AG04450 (cell line): Measurements from ENCODE around the gene FHIT. TPM values are rescaled to one million over a fixed set of nuclear protein-coding genes. Genes with fewer than 3 reads are reported as not detected.

Source experiments
- CTCF ChIA-PET: fragments of 300-600, 350-600 bp; formaldehyde crosslinking; extraction: SDS; loops from one replicate; lab custom pipeline; 2022; ENCODE audit warnings: antibody characterized with exemption, inconsistent platforms; lab: Charles Lee
- POLR2A ChIA-PET: fragments of 350-600 bp; formaldehyde crosslinking; extraction: SDS; loops from one replicate; lab custom pipeline; 2021; ENCODE audit warnings: antibody characterized with exemption, inconsistent platforms; lab: Yijun Ruan, JAX
- DNase-seq: peaks from one replicate; pipeline ENCODE4 v3.0.0-alpha.2; 2011; ENCODE audit warnings: low read depth, low spot score
- H3K27ac ChIP-seq: one replicate; pipeline ENCODE4 v1.5.1; 2012; ENCODE audit warnings: low read depth, low read length, control low read depth
- H3K27me3 ChIP-seq: one replicate; pipeline ENCODE4 v1.6.0; 2012; ENCODE audit warnings: low read length; ENCODE audit not compliant: control insufficient read depth, insufficient read depth
- H3K4me3 ChIP-seq: 2 replicates; pipeline ENCODE4 v1.5.1; 2011; ENCODE audit warnings: mild to moderate bottlenecking, low read depth, low read length, control low read depth
- H3K9me3 ChIP-seq: 2 replicates; pipeline ENCODE4 v1.5.1; 2012; ENCODE audit warnings: low read length; ENCODE audit not compliant: control insufficient read depth, insufficient read depth
- CTCF ChIP-seq: IDR thresholded peaks from 2 replicates; pipeline ENCODE4 v1.5.1; 2011; ENCODE audit warnings: low read depth, low read length, control low read depth, inconsistent platforms
- polyA plus RNA-seq: library from polyadenylated mRNA; depleted of rRNA; stranded (reverse); fragments of >200 nt; gene quantifications from 2 replicates; pipeline ENCODE4 v1.2.3, GENCODE V29; 2011

Gene FHIT
- polyA plus RNA-seq, 1 experiment = 0.17 TPM

DNA sequence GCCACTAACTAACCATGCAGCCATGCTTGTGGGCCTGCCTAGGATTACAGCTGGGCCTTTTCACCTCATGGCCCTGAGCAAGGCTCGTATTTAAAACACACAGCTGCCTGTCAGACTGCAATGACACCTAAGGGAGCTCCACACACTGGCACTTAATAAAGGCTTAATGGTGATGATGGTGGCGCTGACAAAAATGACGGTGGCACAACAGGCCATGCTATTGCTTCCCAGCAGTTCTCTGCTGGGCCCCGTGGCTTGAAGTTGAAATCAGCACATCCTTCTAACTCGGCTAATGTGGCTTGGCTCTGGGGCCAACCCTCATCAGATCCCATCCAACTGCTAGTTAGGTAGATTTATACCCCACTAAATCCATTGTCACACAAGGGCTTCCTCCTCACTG is 112.9 kb downstream of the FHIT start:
- ChIA-PET POLR2A (no interaction called here), CTCF (no interaction called here)
- no peak for DNase-seq
- Histone ChIP-seq H3K4me3 (no peak overlapping the region), H3K27ac (no peak overlapping the region), H3K27me3 (no peaks in the 10 kb centered on the region), H3K9me3 (no peaks in the 10 kb centered on the region)
- TF ChIP-seq CTCF = no peak

DNA sequence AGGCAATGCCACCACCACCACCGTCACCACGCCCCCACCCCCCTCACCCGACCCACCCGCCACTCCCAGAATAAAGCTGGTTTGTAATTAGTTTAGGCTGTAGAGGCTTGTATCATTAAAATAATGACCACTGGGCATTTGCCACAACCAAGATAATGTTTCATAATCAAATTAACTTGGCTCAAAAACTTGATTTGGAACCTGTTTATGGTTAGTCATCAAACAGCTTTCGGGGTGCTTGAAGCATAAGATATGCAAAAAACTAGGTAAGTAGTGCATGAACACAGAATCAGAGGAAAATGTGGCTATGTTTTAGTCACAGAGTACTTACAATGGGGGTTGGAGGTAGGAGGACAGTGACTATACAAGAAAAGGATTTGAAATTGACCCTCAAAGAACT is 115.1 kb downstream of the FHIT start:
- no peak for TF ChIP-seq CTCF
- Histone ChIP-seq H3K4me3 (no peak overlapping the region), H3K27ac (no peak overlapping the region), H3K27me3 (no peaks in the 10 kb centered on the region), H3K9me3 (no peaks in the 10 kb centered on the region)
- DNase-seq = no peak
- POLR2A ChIA-PET = no interaction called here
- CTCF ChIA-PET = no interaction called here

- POLR2A ChIA-PET = no interaction called here
- H3K27ac ChIP-seq = no peak overlapping the region
- no peak for TF ChIP-seq CTCF
- H3K9me3 ChIP-seq = no peaks in the 10 kb centered on the region
- no peak overlapping the region for H3K4me3 ChIP-seq
- no peak for DNase-seq
- CTCF ChIA-PET = interaction anchor here (0.6 kb wide), 1 partner anchor 611 kb away, joined by 5 read pairs; no protein-coding TSS in a partner anchor
- no peaks in the 10 kb centered on the region for H3K27me3 ChIP-seq
These were observed 116.7 kb downstream of the FHIT start for GRCh38 chr3:61134532-61134931.

DNA sequence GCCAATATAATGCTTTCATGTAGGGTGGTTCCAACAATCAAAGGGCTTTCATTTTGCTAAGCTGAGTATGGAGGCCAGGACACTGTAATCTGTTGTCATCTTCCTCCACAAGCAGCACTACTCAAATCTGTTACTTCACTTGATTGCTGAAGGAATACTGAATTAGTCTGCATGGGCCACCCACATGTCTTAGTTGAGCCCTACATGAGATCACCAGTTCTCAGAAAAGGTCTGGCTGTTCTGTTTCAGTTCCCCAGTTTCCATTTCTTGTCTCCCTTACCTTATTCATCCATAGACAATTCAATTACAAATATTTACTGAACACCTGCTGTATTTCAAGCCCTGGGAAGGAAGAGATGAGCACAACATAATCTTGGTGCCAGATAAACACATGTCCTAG is 119.2 kb downstream of the FHIT start:
- no peak for DNase-seq
- no peaks in the 10 kb centered on the region for H3K27me3 ChIP-seq
- POLR2A ChIA-PET = no interaction called here
- no peak overlapping the region for H3K4me3 ChIP-seq
- no peak overlapping the region for H3K27ac ChIP-seq
- no peaks in the 10 kb centered on the region for H3K9me3 ChIP-seq
- CTCF ChIA-PET = no interaction called here
- no peak for TF ChIP-seq CTCF

GRCh38 chr3:61118830-61119229 is 132.4 kb downstream of the FHIT start:
- ChIA-PET CTCF (no interaction called here), POLR2A (no interaction called here)
- no peaks in the 10 kb centered on the region for H3K9me3 ChIP-seq
- DNase-seq = no peak
- no peak overlapping the region for H3K27ac ChIP-seq
- H3K27me3 ChIP-seq = no peaks in the 10 kb centered on the region
- no peak for TF ChIP-seq CTCF
- H3K4me3 ChIP-seq = no peak overlapping the region
